HepG2 (cell line): ENCODE results near the gene REM2. TPM values are rescaled to one million over a fixed set of nuclear protein-coding genes. Genes with fewer than 3 reads are reported as not detected.

Source experiments
- ATF7 ChIP-seq, 2 experiments: fragments of 450-650 bp in 1 of 2; sonication (generic) in 1 of 2; formaldehyde crosslinking in 1 of 2; IDR thresholded peaks; 2 replicates each; pipeline versions ENCODE4 v1.4.0 to v1.6.1; 2016 to 2020; ENCODE audit warnings: antibody characterized with exemption in 1 of 2, mild to moderate bottlenecking in 1 of 2, missing genetic modification reagents in 1 of 2
- CEBPB ChIP-seq: IDR thresholded peaks from 2 replicates; pipeline ENCODE4 v1.6.1; 2011; ENCODE audit warnings: low read depth, low read length, improper control_type of control experiment, borderline replicate concordance
- EED ChIP-seq: sonication (generic); formaldehyde crosslinking; IDR thresholded peaks from 2 replicates; pipeline ENCODE4 v1.5.0; 2020; ENCODE audit warnings: mild to moderate bottlenecking, missing genetic modification reagents
- EZH2 ChIP-seq: conservative IDR thresholded peaks from 2 replicates; pipeline ENCODE4 v1.6.1; 2012; ENCODE audit warnings: mild to moderate bottlenecking, low read depth, low read length, moderate library complexity
- GMEB2 ChIP-seq: IDR thresholded peaks from 2 replicates; pipeline ENCODE4 v1.6.1; 2016; ENCODE audit warnings: missing biosample characterization, missing genetic modification reagents, low read depth
- HMGA1 ChIP-seq: sonication (generic); formaldehyde crosslinking; conservative IDR thresholded peaks from 2 replicates; pipeline ENCODE4 v1.4.0; 2020; ENCODE audit warnings: missing genetic modification reagents
- MXD1 ChIP-seq: sonication (generic); formaldehyde crosslinking; IDR thresholded peaks from 2 replicates; pipeline ENCODE4 v1.4.0; 2020; ENCODE audit warnings: mild to moderate bottlenecking, missing genetic modification reagents
- RAD51 ChIP-seq: fragments of 450-650 bp; IDR thresholded peaks from 2 replicates; pipeline ENCODE4 v1.6.1; 2016; ENCODE audit warnings: borderline replicate concordance
- REPIN1 ChIP-seq: sonication (generic); formaldehyde crosslinking; IDR thresholded peaks from 2 replicates; pipeline ENCODE4 v1.8.0; 2022; ENCODE audit warnings: missing genetic modification reagents, low read depth, mild to moderate bottlenecking, borderline replicate concordance
- SMARCC2 ChIP-seq: fragments of 450-650 bp; IDR thresholded peaks from 2 replicates; pipeline ENCODE4 v1.6.1; 2017; ENCODE audit warnings: antibody characterized with exemption, mild to moderate bottlenecking
- ZBTB21 ChIP-seq: sonication (generic); formaldehyde crosslinking; IDR thresholded peaks from 2 replicates; pipeline ENCODE4 v1.4.0; 2020; ENCODE audit warnings: missing genetic modification reagents
- ZC3H13 ChIP-seq: sonication (generic); formaldehyde crosslinking; IDR thresholded peaks from 2 replicates; pipeline ENCODE4 v1.8.1; 2023; ENCODE audit warnings: mild to moderate bottlenecking, missing genetic modification reagents, moderate library complexity
- ZNF225 ChIP-seq: sonication (generic); formaldehyde crosslinking; IDR thresholded peaks from 2 replicates; pipeline ENCODE4 v1.4.0; 2020; ENCODE audit warnings: mild to moderate bottlenecking, missing genetic modification reagents
- ZNF235 ChIP-seq: sonication (generic); formaldehyde crosslinking; IDR thresholded peaks from 2 replicates; pipeline ENCODE4 v1.8.1; 2023; ENCODE audit warnings: mild to moderate bottlenecking, missing genetic modification reagents, borderline replicate concordance
- ZNF274 ChIP-seq: sonication (generic); formaldehyde crosslinking; IDR thresholded peaks from 2 replicates; pipeline ENCODE4 v1.5.1; 2020; ENCODE audit warnings: mild to moderate bottlenecking, missing genetic modification reagents
- ZNF441 ChIP-seq: sonication (generic); formaldehyde crosslinking; IDR thresholded peaks from 2 replicates; pipeline ENCODE4 v1.7.0; 2021; ENCODE audit warnings: missing genetic modification reagents, borderline replicate concordance
- ZNF615 ChIP-seq: sonication (generic); formaldehyde crosslinking; IDR thresholded peaks from 2 replicates; pipeline ENCODE4 v1.5.0; 2020; ENCODE audit warnings: mild to moderate bottlenecking, missing genetic modification reagents, borderline replicate concordance
- ZNF7 ChIP-seq: IDR thresholded peaks from 2 replicates; pipeline ENCODE4 v1.6.1; 2016; ENCODE audit warnings: missing biosample characterization, missing genetic modification reagents
- ZNF710 ChIP-seq: sonication (generic); formaldehyde crosslinking; IDR thresholded peaks from 2 replicates; pipeline ENCODE4 v1.5.0; 2020; ENCODE audit warnings: mild to moderate bottlenecking, missing genetic modification reagents, borderline replicate concordance
- ZNF746 ChIP-seq: sonication (generic); formaldehyde crosslinking; IDR thresholded peaks from 2 replicates; pipeline ENCODE4 v1.8.0; 2022; ENCODE audit warnings: mild to moderate bottlenecking, missing genetic modification reagents
- polyA plus RNA-seq, 8 experiments: library from polyadenylated mRNA; depleted of rRNA in 3 of 8; stranded (reverse) in 7 of 8; unstranded in 1 of 8; fragments of >200 nt; fragmentation: Illumina TruSeq in 4 of 8; extraction: Trizol in 4 of 8; gene quantifications; 2 replicates each; pipeline versions ENCODE4 v1.2.1 to v1.2.3, GENCODE V29; 2011 to 2016; ENCODE audit warnings: low read depth in 4 of 8, missing spikeins in 1 of 8, mixed read lengths in 1 of 8; ENCODE audit not compliant: insufficient read depth in 1 of 8
- total RNA-seq, 5 experiments: library from RNA; depleted of rRNA; stranded (reverse); fragments of >200 nt; fragmentation: Illumina TruSeq; extraction: Trizol; gene quantifications; 2 replicates each; pipeline ENCODE4 v1.2.3, GENCODE V29; 2016; ENCODE audit warnings: low read depth in 1 of 5
- TF ChIP-seq, protein P1 (sequence below): IDR thresholded peaks from 2 replicates; pipeline ENCODE4 v1.6.1; 2018; ENCODE audit warnings: missing genetic modification reagents, mild to moderate bottlenecking, missing compliant biosample characterization
- TF ChIP-seq, protein P2 (sequence below): sonication (generic); formaldehyde crosslinking; IDR thresholded peaks from 2 replicates; pipeline ENCODE4 v1.5.0; 2020; ENCODE audit warnings: mild to moderate bottlenecking, missing genetic modification reagents

The REM2 gene
- total and polyA plus RNA-seq, 2 of the 13 experiments (the other 11 are each of a cell fraction or from before 2014, with no cell fraction given) = 0.20 TPM; not detected in 1

DNA sequence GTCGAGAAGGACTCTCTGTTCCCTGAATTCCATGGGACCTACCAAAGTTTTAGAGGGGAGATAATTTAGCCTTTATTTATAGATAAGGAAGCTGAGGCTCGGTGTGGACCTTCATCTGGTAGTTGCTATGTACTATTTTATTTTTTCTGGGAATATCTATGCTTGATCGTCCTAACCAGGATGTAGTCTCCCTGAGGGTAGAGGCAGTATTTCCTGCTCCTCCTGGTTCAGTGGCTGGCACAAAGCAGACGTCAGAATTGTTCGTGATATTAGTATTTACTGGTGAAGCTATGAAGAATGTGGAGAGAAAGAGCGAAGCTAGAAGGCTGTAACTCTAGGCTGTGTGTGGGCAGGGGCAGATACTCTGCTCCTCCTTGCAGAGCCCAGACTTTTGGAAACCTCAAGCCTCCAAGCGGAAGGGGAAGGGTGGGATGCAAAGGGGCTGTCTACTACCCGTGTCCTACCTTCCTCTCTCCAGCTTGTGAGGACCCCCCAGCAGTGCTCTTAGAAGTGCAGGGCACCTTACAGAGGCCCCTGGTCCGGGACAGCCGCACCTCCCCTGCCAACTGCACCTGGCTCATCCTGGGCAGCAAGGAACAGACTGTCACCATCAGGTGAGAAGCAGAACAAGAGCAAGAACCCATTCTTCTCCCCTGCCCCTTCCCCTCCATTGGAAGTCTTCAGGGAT is 10.0 kb upstream of the REM2 start (continued):
- TF ChIP-seq, protein P1, sequence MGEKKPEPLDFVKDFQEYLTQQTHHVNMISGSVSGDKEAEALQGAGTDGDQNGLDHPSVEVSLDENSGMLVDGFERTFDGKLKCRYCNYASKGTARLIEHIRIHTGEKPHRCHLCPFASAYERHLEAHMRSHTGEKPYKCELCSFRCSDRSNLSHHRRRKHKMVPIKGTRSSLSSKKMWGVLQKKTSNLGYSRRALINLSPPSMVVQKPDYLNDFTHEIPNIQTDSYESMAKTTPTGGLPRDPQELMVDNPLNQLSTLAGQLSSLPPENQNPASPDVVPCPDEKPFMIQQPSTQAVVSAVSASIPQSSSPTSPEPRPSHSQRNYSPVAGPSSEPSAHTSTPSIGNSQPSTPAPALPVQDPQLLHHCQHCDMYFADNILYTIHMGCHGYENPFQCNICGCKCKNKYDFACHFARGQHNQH (CRISPR knock-in tag) = no peak
- TF ChIP-seq GMEB2 (no peak), RAD51 (no peak), ZNF746 (CRISPR knock-in tag) (0 out of 2 replicates have a peak, but pooled peaks have one; percentile 28), SMARCC2 (no peak), ZNF710 (CRISPR knock-in tag) (0 out of 2 replicates have a peak, but pooled peaks have one; percentile 4), MXD1 (CRISPR knock-in tag) (peak; percentile 18; the same call in 1 of the 2 replicates), ZNF225 (CRISPR knock-in tag) (peak; percentile 63; the same call in 1 of the 2 replicates), EED (CRISPR knock-in tag) (no peak), EZH2 (no peak), CEBPB (no peak), ATF7 (IDR thresholded peaks at IDR 0.05) (no peak), ATF7 (CRISPR knock-in tag; IDR thresholded peaks at IDR 0.05) (no peak), ZNF235 (CRISPR knock-in tag) (no peak), REPIN1 (CRISPR knock-in tag) (no peak), ZNF441 (CRISPR knock-in tag) (no peak), ZNF7 (CRISPR knock-in tag) (0 out of 2 replicates have a peak, but pooled peaks have one; percentile 1), ZNF615 (CRISPR knock-in tag) (no peak), ZC3H13 (CRISPR knock-in tag) (0 out of 2 replicates have a peak, but pooled peaks have one; percentile 60), HMGA1 (CRISPR knock-in tag) (no peak), ZBTB21 (CRISPR knock-in tag) (0 out of 2 replicates have a peak, but pooled peaks have one; percentile 4), ZNF274 (CRISPR knock-in tag) (0 out of 2 replicates have a peak, but pooled peaks have one; percentile 20)
- TF ChIP-seq, protein P2, sequence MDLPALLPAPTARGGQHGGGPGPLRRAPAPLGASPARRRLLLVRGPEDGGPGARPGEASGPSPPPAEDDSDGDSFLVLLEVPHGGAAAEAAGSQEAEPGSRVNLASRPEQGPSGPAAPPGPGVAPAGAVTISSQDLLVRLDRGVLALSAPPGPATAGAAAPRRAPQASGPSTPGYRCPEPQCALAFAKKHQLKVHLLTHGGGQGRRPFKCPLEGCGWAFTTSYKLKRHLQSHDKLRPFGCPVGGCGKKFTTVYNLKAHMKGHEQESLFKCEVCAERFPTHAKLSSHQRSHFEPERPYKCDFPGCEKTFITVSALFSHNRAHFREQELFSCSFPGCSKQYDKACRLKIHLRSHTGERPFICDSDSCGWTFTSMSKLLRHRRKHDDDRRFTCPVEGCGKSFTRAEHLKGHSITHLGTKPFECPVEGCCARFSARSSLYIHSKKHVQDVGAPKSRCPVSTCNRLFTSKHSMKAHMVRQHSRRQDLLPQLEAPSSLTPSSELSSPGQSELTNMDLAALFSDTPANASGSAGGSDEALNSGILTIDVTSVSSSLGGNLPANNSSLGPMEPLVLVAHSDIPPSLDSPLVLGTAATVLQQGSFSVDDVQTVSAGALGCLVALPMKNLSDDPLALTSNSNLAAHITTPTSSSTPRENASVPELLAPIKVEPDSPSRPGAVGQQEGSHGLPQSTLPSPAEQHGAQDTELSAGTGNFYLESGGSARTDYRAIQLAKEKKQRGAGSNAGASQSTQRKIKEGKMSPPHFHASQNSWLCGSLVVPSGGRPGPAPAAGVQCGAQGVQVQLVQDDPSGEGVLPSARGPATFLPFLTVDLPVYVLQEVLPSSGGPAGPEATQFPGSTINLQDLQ = peak; percentile 74
